HCT116 (cell line): ENCODE results near the gene TBX4. TPM values are rescaled to one million over a fixed set of nuclear protein-coding genes. Genes with fewer than 3 reads are reported as not detected.

Source experiments
- ATAC-seq: fragments of 200-7000 bp; cut with Tn5 transposase; 2 replicates; pipeline ENCODE4 v1.9.1; 2020; ENCODE audit warnings: mild to moderate bottlenecking, moderate library complexity
- BruUV-seq: library from RNA; stranded (reverse); fragments of 400-500 nt; replicated peaks from 2 replicates; lab custom pipeline; 2021; lab: Mats Ljungman, UMichigan
- CTCF ChIA-PET: fragments of 300-600 bp; sonication (Branson Sonifier 250); formaldehyde crosslinking; loops from one replicate; lab custom pipeline; 2021; ENCODE audit warnings: antibody characterized with exemption; lab: Charles Lee
- POLR2A ChIA-PET: fragments of 300-600, 350-600 bp; sonication (Branson Sonifier 250); formaldehyde crosslinking; loops from one replicate; lab custom pipeline; 2021; ENCODE audit warnings: antibody characterized with exemption; lab: Charles Lee
- RAD21 ChIA-PET, 2 experiments: fragments of 300-600 bp; sonication (Branson Sonifier 250); formaldehyde crosslinking; loops; one replicate each; lab custom pipeline; 2023; ENCODE audit warnings: low total read pairs in 2 of 2; ENCODE audit not compliant: uncharacterized antibody in 2 of 2, unreplicated experiment in 2 of 2, low non-redundant PET in 1 of 2; lab: Charles Lee
- DNase-seq: peaks from one replicate; pipeline ENCODE4 v3.0.0-alpha.2; 2010; ENCODE audit warnings: low read depth, low spot score
- H2AFZ ChIP-seq: fragments of 200-600 bp; shearing (Covaris generic), sonication (generic); 2 replicates; pipeline ENCODE4 v1.6.1; 2017; ENCODE audit warnings: low read depth, mixed run types, mixed read lengths, antibody characterized with exemption, low read length; ENCODE audit not compliant: poor library complexity, severe bottlenecking
- H3K27ac ChIP-seq: 2 replicates; pipeline ENCODE4 v1.5.1; 2012; ENCODE audit warnings: low read depth, low read length
- H3K27me3 ChIP-seq: fragments of 200-600 bp; sonication (generic); 2 replicates; pipeline ENCODE4 v1.6.1; 2016; ENCODE audit warnings: mixed run types, low read length, mixed read lengths; ENCODE audit not compliant: insufficient read depth
- H3K36me3 ChIP-seq, 2 experiments: fragments of 200-500 bp in 1 of 2; fragments of 200-600 bp in 1 of 2; sonication (Bioruptor generic) in 1 of 2; sonication (generic) in 1 of 2; 2 replicates each; pipeline versions ENCODE4 v1.5.1 to v1.6.1; 2014 to 2016; ENCODE audit warnings: low read length in 2 of 2, inconsistent platforms in 1 of 2, mixed read lengths in 1 of 2, mixed run types in 1 of 2; ENCODE audit not compliant: insufficient read depth in 2 of 2, control insufficient read depth in 1 of 2
- H3K4me1 ChIP-seq, 2 experiments: fragments of 200-600 bp in 1 of 2; sonication (generic) in 1 of 2; 2 replicates each; pipeline versions ENCODE4 v1.5.1 to v1.6.1; 2012 to 2017; ENCODE audit warnings: low read length in 2 of 2, inconsistent platforms in 1 of 2, mild to moderate bottlenecking in 1 of 2, mixed read lengths in 1 of 2, mixed run types in 1 of 2, moderate library complexity in 1 of 2; ENCODE audit not compliant: insufficient read depth in 2 of 2, control insufficient read depth in 1 of 2
- H3K4me2 ChIP-seq: fragments of 200-600 bp; sonication (generic); 2 replicates; pipeline ENCODE4 v1.6.1; 2017; ENCODE audit warnings: mixed run types, low read length, mixed read lengths
- H3K4me3 ChIP-seq, 2 experiments: fragments of 200-600 bp in 1 of 2; sonication (generic) in 1 of 2; replicated peaks in 1 of 2; 2 replicates each; pipeline ENCODE4 v1.5.1; 2011 to 2016; ENCODE audit warnings: low read length in 2 of 2, control low read depth in 1 of 2, low read depth in 1 of 2, mild to moderate bottlenecking in 1 of 2, mixed read lengths in 1 of 2, mixed run types in 1 of 2
- H3K79me2 ChIP-seq: fragments of 200-600 bp; sonication (generic); 2 replicates; pipeline ENCODE4 v1.6.1; 2017; ENCODE audit warnings: mild to moderate bottlenecking, mixed run types, low read length, moderate library complexity, mixed read lengths; ENCODE audit not compliant: insufficient read depth
- H3K9ac ChIP-seq: fragments of 200-600 bp; sonication (generic); 2 replicates; pipeline ENCODE4 v1.6.1; 2016; ENCODE audit warnings: low read length, mixed read lengths
- H3K9me2 ChIP-seq: fragments of 200-600 bp; sonication (generic), shearing (Covaris generic); 2 replicates; pipeline ENCODE4 v1.6.1; 2017; ENCODE audit warnings: mixed run types, mild to moderate bottlenecking, moderate library complexity; ENCODE audit not compliant: insufficient read depth
- H3K9me3 ChIP-seq, 2 experiments: fragments of 200-500 bp in 1 of 2; fragments of 200-600 bp in 1 of 2; sonication (Bioruptor generic) in 1 of 2; sonication (generic) in 1 of 2; 2 replicates each; pipeline ENCODE4 v1.6.1; 2014 to 2017; ENCODE audit warnings: low read length in 2 of 2, mixed read lengths in 2 of 2, inconsistent platforms in 1 of 2, low read depth in 1 of 2, mild to moderate bottlenecking in 1 of 2, mixed run types in 1 of 2, moderate library complexity in 1 of 2; ENCODE audit not compliant: control insufficient read depth in 1 of 2, insufficient read depth in 1 of 2
- H4K20me1 ChIP-seq: fragments of 200-600 bp; sonication (generic), shearing (Covaris generic); 2 replicates; pipeline ENCODE4 v1.6.1; 2017; ENCODE audit warnings: mixed run types, mild to moderate bottlenecking, moderate library complexity; ENCODE audit not compliant: insufficient read depth
- ATF3 ChIP-seq: IDR thresholded peaks from 2 replicates; pipeline ENCODE4 v1.6.1; 2012
- CEBPB ChIP-seq: IDR thresholded peaks from 2 replicates; pipeline ENCODE4 v1.6.1; 2012; ENCODE audit warnings: low read depth
- CTCF ChIP-seq, 3 experiments: fragments of 200-600 bp in 1 of 3; sonication (generic) in 1 of 3; IDR thresholded peaks in 2 of 3; conservative IDR thresholded peaks in 1 of 3; 2 replicates each; pipeline ENCODE4 v1.5.1; 2012 to 2017; ENCODE audit warnings: low read depth in 2 of 3, low read length in 2 of 3, antibody characterized with exemption in 1 of 3, borderline replicate concordance in 1 of 3, control low read depth in 1 of 3, mild to moderate bottlenecking in 1 of 3, mixed read lengths in 1 of 3, mixed run types in 1 of 3, moderate library complexity in 1 of 3; ENCODE audit not compliant: insufficient read depth in 1 of 3
- EZH2 ChIP-seq: fragments of 200-600 bp; sonication (generic); IDR thresholded peaks from 2 replicates; pipeline ENCODE4 v1.6.1; 2017; ENCODE audit warnings: antibody characterized with exemption, mixed run types
- JUND ChIP-seq: IDR thresholded peaks from 2 replicates; pipeline ENCODE4 v1.6.1; 2012
- POLR2A ChIP-seq: IDR thresholded peaks from 2 replicates; pipeline ENCODE4 v1.7.0; 2011; ENCODE audit warnings: borderline replicate concordance; ENCODE audit not compliant: insufficient read depth, insufficient read length; ENCODE audit errors: extremely low read depth
- REST ChIP-seq: IDR thresholded peaks from 2 replicates; pipeline ENCODE4 v1.6.1; 2012; ENCODE audit warnings: low read depth
- SIN3A ChIP-seq: IDR thresholded peaks from 2 replicates; pipeline ENCODE4 v1.6.1; 2012; ENCODE audit warnings: low read depth
- SP1 ChIP-seq: IDR thresholded peaks from 2 replicates; pipeline ENCODE4 v1.6.1; 2012; ENCODE audit warnings: low read depth
- SRF ChIP-seq: IDR thresholded peaks from 2 replicates; pipeline ENCODE4 v1.6.1; 2012; ENCODE audit warnings: low read depth
- YY1 ChIP-seq: IDR thresholded peaks from 2 replicates; pipeline ENCODE4 v1.6.1; 2011; ENCODE audit warnings: low read length, low read depth, moderate library complexity, mild to moderate bottlenecking; ENCODE audit not compliant: insufficient replicate concordance; ENCODE audit errors: extremely low read depth
- ZFX ChIP-seq: fragments of 450-650 bp; IDR thresholded peaks from 2 replicates; pipeline ENCODE4 v1.6.1; 2017
- intact Hi-C: fragments of 100-400 bp; cut with micrococcal nuclease; formaldehyde crosslinking; loops from 2 replicates; pipeline ENCODE4 v1.10.0; 2022
- total RNA-seq: library from RNA; stranded (reverse); gene quantifications from one replicate; pipeline ENCODE4 v1.2.1, GENCODE V29; 2021; ENCODE audit not compliant: unreplicated experiment
- TF ChIP-seq, protein P1 (sequence below): IDR thresholded peaks from 2 replicates; pipeline ENCODE4 v1.6.1; 2012
- TF ChIP-seq, protein P2 (sequence below): IDR thresholded peaks from 2 replicates; pipeline ENCODE4 v1.6.1; 2011; ENCODE audit warnings: mild to moderate bottlenecking, low read length, moderate library complexity; ENCODE audit not compliant: insufficient replicate concordance; ENCODE audit errors: extremely low read depth

Gene TBX4
- total RNA-seq, 1 experiment from 2014 or later, result 0.27 TPM

GRCh38 chr17:61448042-61448441, 4.2 kb upstream of the TBX4 start:
- intact Hi-C loops, result no loop called here

More at GRCh38 chr17:61448042-61448441, 4.2 kb upstream of the TBX4 start:
- Histone ChIP-seq H3K27me3 (no peaks in the 10 kb centered on the region), H4K20me1 (no peaks in the 10 kb centered on the region), H2AFZ (no peak overlapping the region), H3K4me2 (no peak overlapping the region), H3K27ac (no peak overlapping the region), H3K9ac (no peak overlapping the region), H3K9me2 (no peaks in the 10 kb centered on the region)
- ChIA-PET POLR2A (interaction anchor here (1.2 to 1.6 kb wide), 2 partner anchors 20 to 48 kb away, joined by 3 to 4 read pairs; no protein-coding TSS in a partner anchor), CTCF (no interaction called here), RAD21 (no interaction called here)
- DNase-seq (no peak), ATAC-seq (no peak)
- TF ChIP-seq SIN3A (no peak), CEBPB (no peak), YY1 (no peak), CTCF (IDR thresholded peaks at IDR 0.05 in 2 of 3, conservative IDR thresholded peaks at IDR 0.05 in 1 of 3; ENCODE audit: borderline replicate concordance in 1 of 3, insufficient read depth in 1 of 3, low read depth in 2 of 3, low read length in 2 of 3) (no peak), REST (no peak), ZFX (no peak), ATF3 (no peak), SRF (no peak), POLR2A (no peak), SP1 (no peak), EZH2 (no peak), JUND (no peak)
- TF ChIP-seq, protein P1, sequence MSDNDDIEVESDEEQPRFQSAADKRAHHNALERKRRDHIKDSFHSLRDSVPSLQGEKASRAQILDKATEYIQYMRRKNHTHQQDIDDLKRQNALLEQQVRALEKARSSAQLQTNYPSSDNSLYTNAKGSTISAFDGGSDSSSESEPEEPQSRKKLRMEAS, result no peak
- TF ChIP-seq, protein P2, sequence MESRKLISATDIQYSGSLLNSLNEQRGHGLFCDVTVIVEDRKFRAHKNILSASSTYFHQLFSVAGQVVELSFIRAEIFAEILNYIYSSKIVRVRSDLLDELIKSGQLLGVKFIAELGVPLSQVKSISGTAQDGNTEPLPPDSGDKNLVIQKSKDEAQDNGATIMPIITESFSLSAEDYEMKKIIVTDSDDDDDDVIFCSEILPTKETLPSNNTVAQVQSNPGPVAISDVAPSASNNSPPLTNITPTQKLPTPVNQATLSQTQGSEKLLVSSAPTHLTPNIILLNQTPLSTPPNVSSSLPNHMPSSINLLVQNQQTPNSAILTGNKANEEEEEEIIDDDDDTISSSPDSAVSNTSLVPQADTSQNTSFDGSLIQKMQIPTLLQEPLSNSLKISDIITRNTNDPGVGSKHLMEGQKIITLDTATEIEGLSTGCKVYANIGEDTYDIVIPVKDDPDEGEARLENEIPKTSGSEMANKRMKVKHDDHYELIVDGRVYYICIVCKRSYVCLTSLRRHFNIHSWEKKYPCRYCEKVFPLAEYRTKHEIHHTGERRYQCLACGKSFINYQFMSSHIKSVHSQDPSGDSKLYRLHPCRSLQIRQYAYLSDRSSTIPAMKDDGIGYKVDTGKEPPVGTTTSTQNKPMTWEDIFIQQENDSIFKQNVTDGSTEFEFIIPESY, result no peak
- TF ChIP-seq, all 23 proteins: peak for 0
- no TSS peak for BruUV-seq
- Histone ChIP-seq H3K79me2 (no peaks in the 10 kb centered on the region), H3K9me3 (no peaks in the 10 kb centered on the region), H3K4me1 (peaks cover 0 to 8% of the 10 kb centered on the region in 2 experiments; a peak in 2 of 4 replicates), H3K4me3 (no peak overlapping the region), H3K36me3 (no peaks in the 10 kb centered on the region)
